Muscle of leg (tissue), 11 donors: Measurements from ENCODE around the gene IGSF3. TPM values are rescaled to one million over a fixed set of nuclear protein-coding genes. Genes with fewer than 3 reads are reported as not detected.

Source experiments
- DNase-seq: peaks from one replicate; pipeline ENCODE4 v3.0.0; 2013
- H3K27ac ChIP-seq: one replicate; pipeline ENCODE4 v1.5.1; 2013; ENCODE audit warnings: mild to moderate bottlenecking, low read length, control low read depth
- H3K27me3 ChIP-seq: one replicate; pipeline ENCODE4 v1.6.1; 2013; ENCODE audit warnings: low read length; ENCODE audit not compliant: control insufficient read depth, insufficient read depth
- H3K36me3 ChIP-seq: one replicate; pipeline ENCODE4 v1.6.1; 2013; ENCODE audit warnings: low read length; ENCODE audit not compliant: control insufficient read depth, insufficient read depth
- H3K4me1 ChIP-seq: one replicate; pipeline ENCODE4 v1.6.1; 2013; ENCODE audit warnings: low read length; ENCODE audit not compliant: control insufficient read depth, insufficient read depth
- H3K4me3 ChIP-seq: one replicate; pipeline ENCODE4 v1.5.1; 2013; ENCODE audit warnings: low read length, control low read depth
- H3K9me3 ChIP-seq: replicated peaks from 2 replicates; pipeline ENCODE4 v1.6.1; 2013; ENCODE audit warnings: low read depth, low read length; ENCODE audit not compliant: control insufficient read depth
- WGBS: methylation state at CpG from one replicate; pipeline ENCODE4 v1.1.5; 2013; ENCODE audit warnings: missing lambda C conversion rate; ENCODE audit not compliant: insufficient coverage; 5-methylcytosine and 5-hydroxymethylcytosine counted together
- polyA plus RNA-seq, 8 donors: library from polyadenylated mRNA; unstranded; fragments of 120-200 nt; gene quantifications; one replicate each; pipeline versions ENCODE4 v1.2.1 to v1.2.3, GENCODE V29; 2013; ENCODE audit warnings: inconsistent platforms in 1 of 8, low replicate concordance in 1 of 8; ENCODE audit not compliant: insufficient read length in 8 of 8, insufficient read depth in 1 of 8
- total RNA-seq: library from RNA; stranded (reverse); fragments of 120-200 nt; gene quantifications from one replicate; pipeline ENCODE4 v1.2.4, GENCODE V29; 2013

Gene IGSF3
- total and polyA plus RNA-seq, 9 donors, result 25.9 to 46.4 (median 33.0) TPM

DNA sequence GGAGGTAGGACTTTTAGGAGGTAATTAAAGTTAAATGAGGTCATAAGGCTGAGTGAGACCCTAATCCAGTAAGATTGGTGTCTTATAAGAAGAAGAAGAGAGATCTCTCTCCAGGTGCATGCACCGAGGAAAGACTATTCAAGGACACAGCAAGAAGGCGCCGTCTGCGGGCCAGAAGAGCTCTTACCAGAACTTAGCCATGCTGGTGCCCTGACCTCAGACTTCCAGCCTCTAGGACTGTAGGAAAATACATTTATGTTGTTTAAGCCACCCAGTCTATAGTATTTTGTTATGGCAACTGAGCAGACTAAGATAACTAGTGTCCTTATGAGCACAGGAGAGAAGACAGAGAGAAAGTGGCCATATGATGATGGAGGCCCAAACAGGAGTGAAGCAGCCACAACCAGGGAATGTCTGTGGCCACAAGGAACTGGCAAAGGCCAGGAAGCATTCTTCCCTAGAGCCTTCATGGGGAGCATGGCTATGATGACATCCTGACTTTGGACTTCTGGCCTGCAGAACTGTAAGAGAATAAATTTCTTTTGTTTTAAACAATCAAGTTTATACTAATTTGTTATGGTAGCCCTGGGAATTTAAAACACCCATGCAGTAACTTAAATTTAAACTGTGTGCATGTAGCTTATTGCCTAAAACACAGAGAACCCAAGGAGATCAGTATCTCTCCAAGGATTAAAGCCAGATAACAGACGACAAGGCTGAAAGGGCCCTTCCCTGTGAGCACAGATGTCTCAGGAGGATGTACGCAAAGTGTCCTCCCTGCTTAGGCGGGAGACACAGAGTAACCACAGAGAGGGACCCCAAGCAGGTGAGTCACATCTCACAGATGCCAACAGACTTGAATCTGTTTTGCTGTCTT lies 86.8 kb downstream of the IGSF3 start:
- no peaks in the 10 kb centered on the region for H3K9me3 ChIP-seq
- WGBS, result 46% methylated on average over 2 of the region's 7 CpGs

DNA sequence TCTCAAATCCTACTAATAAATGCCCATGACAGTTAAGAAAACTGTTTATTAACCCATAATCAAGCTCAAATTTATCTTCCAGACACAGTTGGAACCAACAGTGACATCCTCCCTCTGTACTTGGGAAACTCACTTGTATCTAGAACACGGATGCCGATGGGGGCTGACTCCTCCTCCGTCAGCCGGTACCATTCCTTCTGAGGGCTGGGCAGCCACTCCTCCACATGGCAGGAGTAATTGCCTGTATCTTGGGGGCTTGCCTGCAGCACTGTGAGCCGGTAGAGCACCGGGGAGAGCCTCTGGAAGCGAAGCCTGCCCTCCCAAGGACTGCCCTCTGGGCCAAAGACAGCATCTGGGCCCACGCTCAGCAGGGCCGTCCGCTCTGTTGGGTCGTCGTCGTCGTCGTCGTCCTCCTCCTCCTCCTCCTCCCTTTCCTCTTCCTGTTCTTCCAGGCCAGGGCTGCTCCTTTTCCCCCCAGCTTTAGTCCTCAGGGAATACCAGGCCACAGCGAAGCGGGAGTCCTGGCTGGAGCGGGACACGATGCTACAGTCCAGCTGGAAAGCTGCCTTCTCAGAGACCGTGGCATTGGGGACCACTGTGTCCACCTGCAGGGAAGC lies 88.2 kb downstream of the IGSF3 start:
- WGBS, result 42% methylated on average over 21 of the region's 21 CpGs
- peak; percentile 21 for DNase-seq
- no peaks in the 10 kb centered on the region for H3K9me3 ChIP-seq
- peaks cover 33% of the 10 kb centered on the region for H3K36me3 ChIP-seq
- H3K27ac ChIP-seq, result no peak overlapping the region
- H3K27me3 ChIP-seq, result no peaks in the 10 kb centered on the region
- H3K4me1 ChIP-seq, result peaks cover 8% of the 10 kb centered on the region
- no peak overlapping the region for H3K4me3 ChIP-seq

More for the DNA sequence above, 86.8 kb downstream of the IGSF3 start:
- H3K27me3 ChIP-seq, result no peaks in the 10 kb centered on the region
- H3K36me3 ChIP-seq, result peaks cover 42% of the 10 kb centered on the region
- no peak overlapping the region for H3K27ac ChIP-seq
- DNase-seq, result no peak
- no peak overlapping the region for H3K4me3 ChIP-seq
- H3K4me1 ChIP-seq, result peaks cover 8% of the 10 kb centered on the region

DNA sequence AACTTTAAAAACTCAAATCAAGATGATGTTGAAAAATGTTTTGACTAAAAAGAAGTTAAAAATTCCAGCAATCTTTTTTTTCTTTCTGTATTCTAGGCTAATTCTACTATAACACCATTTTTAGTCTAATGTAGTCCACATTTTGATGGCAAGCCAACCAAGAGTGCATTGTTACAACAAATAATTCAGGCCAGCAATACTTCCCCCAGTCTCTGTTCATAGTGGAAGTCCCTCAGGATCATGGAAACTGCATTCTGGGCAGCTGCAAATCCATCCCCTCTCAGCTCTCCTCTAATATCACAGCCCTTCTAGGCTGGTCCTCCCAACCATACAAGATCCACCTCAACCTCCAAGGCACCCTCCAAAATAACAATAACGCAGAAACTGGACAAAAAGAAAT lies 89.0 kb downstream of the IGSF3 start:
- Histone ChIP-seq H3K36me3 (peaks cover 32% of the 10 kb centered on the region), H3K4me3 (no peak overlapping the region), H3K4me1 (peaks cover 10% of the 10 kb centered on the region), H3K27ac (no peak overlapping the region), H3K27me3 (no peaks in the 10 kb centered on the region), H3K9me3 (no peaks in the 10 kb centered on the region)
- peak; percentile 81 for DNase-seq
- no CpG with 5 or more reads among the region's 1 CpG for WGBS

DNA sequence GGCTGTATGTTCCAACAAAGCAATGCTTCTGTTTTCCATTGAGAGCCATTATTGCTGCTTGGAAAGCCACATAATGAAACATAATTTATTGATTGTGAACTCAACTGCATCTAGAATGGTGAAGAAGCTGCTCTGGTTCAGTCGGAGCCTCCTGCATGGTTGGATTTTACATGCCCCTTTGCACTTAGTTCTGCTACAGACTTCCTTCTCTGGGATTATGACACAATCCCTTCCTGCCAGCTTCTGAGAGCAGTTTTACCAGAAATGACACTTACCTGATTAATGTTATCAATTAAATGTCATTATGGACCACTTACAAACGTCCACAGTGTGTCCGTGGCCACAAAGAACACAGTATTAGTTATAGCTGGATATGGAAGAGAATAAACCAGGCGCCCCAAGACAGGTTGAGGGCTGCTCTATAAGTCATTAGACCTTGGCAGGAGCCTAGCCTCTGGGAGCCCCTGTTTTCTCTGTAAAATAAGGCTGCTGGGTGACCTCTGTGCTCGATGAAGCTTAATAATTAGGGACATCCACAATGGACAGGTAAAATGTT lies 89.7 kb downstream of the IGSF3 start:
- DNase-seq, result no peak
- Histone ChIP-seq H3K27ac (peak overlapping the region; percentile 13), H3K9me3 (no peaks in the 10 kb centered on the region), H3K36me3 (peaks cover 25% of the 10 kb centered on the region), H3K4me3 (no peak overlapping the region), H3K27me3 (no peaks in the 10 kb centered on the region), H3K4me1 (peaks cover 10% of the 10 kb centered on the region)
- 74% methylated on average over 2 of the region's 5 CpGs for WGBS

DNA sequence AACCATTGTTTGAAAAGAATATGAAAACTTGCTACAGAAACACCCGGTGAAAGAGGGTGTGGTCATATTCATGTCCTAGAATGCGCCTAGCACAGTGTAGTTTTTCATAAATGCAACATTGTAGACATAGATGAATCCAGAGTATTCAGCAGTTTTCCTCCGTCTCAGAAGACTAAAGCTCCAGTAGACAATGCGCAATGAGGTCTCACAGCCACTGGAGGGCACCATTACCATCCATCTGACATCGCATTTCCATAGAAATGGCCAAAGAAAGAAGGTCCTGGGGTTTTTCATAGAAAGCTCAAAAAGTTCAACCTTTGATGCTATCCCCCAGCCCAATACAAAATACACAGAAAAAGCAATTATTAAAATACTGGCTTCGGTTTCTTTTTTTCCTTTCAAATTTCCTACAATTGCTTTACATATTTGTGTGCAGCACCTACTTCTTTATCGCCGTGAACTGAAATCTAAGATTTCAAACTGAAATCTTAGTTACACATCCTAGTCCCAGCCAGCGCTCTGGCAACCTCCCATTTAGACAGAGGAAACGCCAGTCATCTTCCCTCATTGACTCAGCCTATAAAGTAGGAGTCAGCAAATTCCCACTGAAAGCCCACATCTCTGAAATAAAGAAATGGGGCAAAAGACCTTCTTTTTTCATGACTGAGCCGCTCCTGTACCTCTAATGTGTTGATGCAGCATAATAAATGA lies 92.8 kb downstream of the IGSF3 start:
- H3K4me3 ChIP-seq, result no peak overlapping the region
- H3K36me3 ChIP-seq, result peaks cover 18% of the 10 kb centered on the region
- H3K9me3 ChIP-seq, result no peaks in the 10 kb centered on the region
- peaks cover 24% of the 10 kb centered on the region for H3K4me1 ChIP-seq
- 26% methylated on average over 7 of the region's 11 CpGs for WGBS
- no peaks in the 10 kb centered on the region for H3K27me3 ChIP-seq
- peak; percentile 91 for DNase-seq
- H3K27ac ChIP-seq, result no peak overlapping the region

DNA sequence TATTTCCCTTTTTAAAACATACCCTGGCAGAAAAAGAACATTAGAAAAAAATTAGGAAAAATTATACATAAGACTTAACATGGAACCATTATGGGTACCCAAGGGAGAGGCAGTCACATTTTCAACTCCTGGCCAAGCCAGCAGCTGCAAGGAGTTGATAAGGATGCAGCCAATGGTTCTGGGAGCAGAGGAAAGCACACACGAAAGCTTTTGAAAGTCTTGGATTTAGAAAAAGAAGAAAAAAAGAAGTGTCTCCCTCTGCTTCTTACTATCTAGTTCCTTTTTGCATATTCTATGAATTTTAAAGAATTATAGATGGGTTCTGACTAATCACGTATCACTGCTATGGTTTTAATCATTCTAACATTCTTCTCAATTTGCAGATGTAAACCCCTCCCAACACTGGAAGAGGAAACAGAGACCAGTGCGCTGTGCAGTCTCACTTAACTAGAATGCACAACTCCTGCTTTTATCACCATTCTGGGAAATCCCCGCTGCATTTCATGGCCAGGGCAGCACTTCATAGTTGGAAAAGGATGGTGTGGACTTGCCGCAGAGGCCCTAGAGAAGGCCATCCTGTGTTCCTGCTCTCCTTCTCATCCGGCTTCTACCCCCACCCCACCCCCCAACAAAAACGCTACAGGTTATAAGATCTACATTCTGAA lies 94.0 kb downstream of the IGSF3 start:
- no peaks in the 10 kb centered on the region for H3K27me3 ChIP-seq
- H3K9me3 ChIP-seq, result no peaks in the 10 kb centered on the region
- H3K4me3 ChIP-seq, result no peak overlapping the region
- DNase-seq, result peak; percentile 37
- peaks cover 23% of the 10 kb centered on the region for H3K4me1 ChIP-seq
- H3K36me3 ChIP-seq, result peaks cover 16% of the 10 kb centered on the region
- H3K27ac ChIP-seq, result no peak overlapping the region
- WGBS, result no CpG with 5 or more reads among the region's 7 CpGs

DNA sequence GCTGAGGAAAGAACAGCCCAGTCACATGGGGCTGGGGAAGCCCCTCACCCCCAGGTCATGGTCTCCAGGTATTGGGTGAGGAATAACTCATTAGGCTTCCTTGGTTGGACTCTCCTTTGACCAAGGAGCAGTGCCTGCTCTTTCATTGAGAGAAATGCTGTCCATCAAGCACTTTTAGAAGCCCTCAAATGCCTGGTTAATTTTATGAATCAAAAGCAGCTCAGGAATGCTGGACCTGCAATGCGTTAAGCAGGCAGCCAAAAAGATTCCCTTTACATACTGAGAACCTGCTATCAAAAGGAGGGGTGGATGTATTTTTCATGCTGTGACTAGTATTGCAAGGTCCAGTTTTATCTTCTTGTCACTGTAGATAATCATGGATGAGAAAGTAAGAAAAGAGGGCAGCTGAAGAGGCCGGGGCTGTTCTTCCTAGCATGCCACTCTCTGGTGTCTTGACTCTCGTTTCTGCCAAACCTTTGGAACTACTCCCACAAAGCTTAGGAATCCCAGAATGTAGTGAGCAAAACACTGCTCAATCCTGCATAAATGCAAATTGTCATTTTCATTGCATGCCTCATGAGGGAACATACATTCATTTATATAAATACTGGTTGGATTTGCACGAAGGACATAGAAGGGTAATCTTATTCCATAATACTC lies 94.6 kb downstream of the IGSF3 start:
- H3K9me3 ChIP-seq, result no peaks in the 10 kb centered on the region
- peaks cover 21% of the 10 kb centered on the region for H3K4me1 ChIP-seq
- H3K36me3 ChIP-seq, result peaks cover 14% of the 10 kb centered on the region
- H3K27me3 ChIP-seq, result no peaks in the 10 kb centered on the region
- no peak overlapping the region for H3K4me3 ChIP-seq
- no peak for DNase-seq
- 60% methylated on average over 1 of the region's 4 CpGs for WGBS
- no peak overlapping the region for H3K27ac ChIP-seq

DNA sequence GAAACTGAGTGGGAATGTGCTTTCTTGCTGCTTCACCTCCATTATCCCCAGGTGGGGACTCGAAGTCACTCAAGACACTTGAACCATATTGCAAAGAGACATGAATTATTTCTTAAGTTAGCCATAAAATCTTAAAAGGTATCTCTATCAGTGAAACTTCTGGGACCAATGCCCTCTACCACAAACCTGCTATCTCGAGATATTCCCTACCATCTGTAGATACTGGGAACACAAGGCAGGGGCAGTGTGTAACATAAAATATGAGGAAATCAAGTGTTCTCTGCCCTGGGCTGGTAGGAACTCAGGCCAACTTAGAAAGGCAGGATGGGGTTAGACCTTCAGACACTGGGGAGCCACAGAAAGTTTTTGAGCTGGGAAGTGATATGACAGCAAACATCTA lies 95.4 kb downstream of the IGSF3 start:
- no peak overlapping the region for H3K4me3 ChIP-seq
- no peak overlapping the region for H3K27ac ChIP-seq
- peaks cover 8% of the 10 kb centered on the region for H3K36me3 ChIP-seq
- no peak for DNase-seq
- peaks cover 21% of the 10 kb centered on the region for H3K4me1 ChIP-seq
- no CpG with 5 or more reads among the region's 2 CpGs for WGBS
- no peaks in the 10 kb centered on the region for H3K27me3 ChIP-seq
- no peaks in the 10 kb centered on the region for H3K9me3 ChIP-seq

DNA sequence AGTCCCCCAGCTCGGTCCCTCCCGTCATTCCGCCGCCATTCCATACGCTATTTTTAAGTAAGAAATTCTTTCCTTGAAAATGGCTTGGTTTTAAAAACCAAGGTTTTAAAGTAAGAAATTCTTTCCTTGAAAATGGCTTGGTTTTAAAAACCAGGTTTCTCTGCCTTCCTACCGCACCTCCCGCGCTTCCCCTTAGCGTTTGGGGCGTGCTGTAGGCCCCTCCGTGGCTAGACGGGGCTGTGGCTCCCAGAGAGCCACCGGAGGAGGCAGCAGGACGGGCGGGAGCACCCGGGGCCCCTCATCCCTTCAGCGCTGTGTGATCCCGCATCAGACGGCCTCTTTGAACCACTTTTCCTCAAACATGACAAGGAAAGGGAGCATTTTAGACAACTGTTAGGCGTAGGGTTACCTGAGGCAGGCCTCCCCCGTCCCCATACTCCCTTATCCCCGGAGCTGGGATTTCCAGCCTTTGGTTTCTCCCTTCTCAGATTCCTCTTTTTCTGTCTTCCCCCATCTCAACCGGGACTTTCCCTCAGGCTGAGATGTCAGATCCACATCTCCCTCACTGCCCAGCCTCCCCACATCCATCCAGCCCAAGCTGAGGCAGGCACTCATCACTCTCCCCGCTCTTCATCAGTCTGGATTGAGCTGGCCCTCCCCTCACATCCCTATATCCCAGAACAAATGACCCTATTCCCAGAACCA lies 96.2 kb downstream of the IGSF3 start:
- Histone ChIP-seq H3K27ac (peak overlapping the region; percentile 93), H3K9me3 (no peaks in the 10 kb centered on the region), H3K4me3 (peak overlapping the region; percentile 63), H3K4me1 (peaks cover 21% of the 10 kb centered on the region), H3K36me3 (peaks cover 4% of the 10 kb centered on the region), H3K27me3 (no peaks in the 10 kb centered on the region)
- WGBS, result 6% methylated on average over 16 of the region's 24 CpGs
- DNase-seq, result peak; percentile 30
